Smooth muscle cell of the brain vasculature (primary cell): ENCODE measurements around the gene LPCAT3.
"Not testable (repeated sequence)": the region's sequence is repeated elsewhere in the genome, so short reads cannot be mapped to it uniquely, and the experiment has no call there.

ENCODE experiments used
- DNase-seq: peaks from one replicate; pipeline ENCODE4 v3.0.0-alpha.2; 2012; ENCODE audit warnings: low read depth, low spot score

LPCAT3 gene, protein sequence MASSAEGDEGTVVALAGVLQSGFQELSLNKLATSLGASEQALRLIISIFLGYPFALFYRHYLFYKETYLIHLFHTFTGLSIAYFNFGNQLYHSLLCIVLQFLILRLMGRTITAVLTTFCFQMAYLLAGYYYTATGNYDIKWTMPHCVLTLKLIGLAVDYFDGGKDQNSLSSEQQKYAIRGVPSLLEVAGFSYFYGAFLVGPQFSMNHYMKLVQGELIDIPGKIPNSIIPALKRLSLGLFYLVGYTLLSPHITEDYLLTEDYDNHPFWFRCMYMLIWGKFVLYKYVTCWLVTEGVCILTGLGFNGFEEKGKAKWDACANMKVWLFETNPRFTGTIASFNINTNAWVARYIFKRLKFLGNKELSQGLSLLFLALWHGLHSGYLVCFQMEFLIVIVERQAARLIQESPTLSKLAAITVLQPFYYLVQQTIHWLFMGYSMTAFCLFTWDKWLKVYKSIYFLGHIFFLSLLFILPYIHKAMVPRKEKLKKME

DNA sequence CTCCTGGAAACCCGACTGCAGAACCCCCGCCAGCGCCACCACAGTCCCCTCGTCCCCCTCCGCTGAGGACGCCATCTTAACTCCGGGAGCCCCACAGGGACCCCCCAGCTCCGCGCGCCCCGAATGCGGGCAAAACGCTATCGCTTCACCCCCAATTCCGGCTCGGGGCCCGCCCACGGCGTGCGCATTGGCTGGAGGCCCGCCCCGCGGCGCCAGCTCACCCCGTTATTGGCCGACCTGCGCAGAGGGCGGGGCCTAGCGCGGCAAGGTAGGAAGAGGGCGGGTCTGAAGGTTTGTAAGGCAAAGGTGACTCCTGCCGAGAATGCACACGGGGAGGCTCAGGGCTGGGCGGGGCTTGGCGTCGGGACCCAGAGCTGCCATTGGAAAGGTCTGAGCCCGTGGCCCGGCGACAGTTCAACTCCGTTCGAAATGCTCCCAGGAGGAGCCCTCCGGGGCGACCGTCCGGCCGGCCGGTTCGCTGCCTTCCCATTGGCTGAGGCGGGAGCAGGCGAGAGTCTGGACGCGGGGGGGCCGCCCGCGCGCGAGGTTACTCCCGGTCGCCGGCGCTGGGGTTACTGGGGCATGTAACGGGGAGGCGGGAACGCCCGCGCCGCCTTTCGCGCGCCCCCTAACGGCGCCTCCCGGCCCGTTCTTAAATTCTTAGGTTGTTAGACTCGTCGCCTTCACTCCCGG lies at the start of gene LPCAT3:
Gene LPCAT3, minus strand, starts transcription at position 127 of the 693 bp plus-strand sequence. Its CDS starts 52 bp downstream, at position 75.
- peak; percentile 91 for DNase-seq

DNA sequence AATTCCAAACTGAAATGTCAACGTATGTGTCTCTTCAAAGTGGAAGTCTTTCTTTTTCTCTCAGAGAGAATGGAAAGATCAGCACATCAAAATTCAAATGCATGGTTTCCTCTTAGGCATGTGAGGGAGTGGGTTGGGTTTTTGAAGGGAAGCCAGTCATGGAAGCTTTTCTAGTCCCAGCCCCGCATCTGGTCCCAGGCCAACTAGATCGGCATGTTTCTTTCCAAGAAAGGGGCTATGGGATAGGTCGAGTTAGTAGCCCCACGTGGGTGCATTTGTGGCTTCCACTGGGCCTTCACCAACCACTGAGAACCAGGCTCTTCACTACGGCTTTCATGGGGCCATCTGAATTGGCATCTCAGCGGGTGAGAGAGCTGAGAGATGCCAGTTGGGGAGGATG lies 48.8 kb upstream of the LPCAT3 start:
- DNase-seq, result no peak

DNA sequence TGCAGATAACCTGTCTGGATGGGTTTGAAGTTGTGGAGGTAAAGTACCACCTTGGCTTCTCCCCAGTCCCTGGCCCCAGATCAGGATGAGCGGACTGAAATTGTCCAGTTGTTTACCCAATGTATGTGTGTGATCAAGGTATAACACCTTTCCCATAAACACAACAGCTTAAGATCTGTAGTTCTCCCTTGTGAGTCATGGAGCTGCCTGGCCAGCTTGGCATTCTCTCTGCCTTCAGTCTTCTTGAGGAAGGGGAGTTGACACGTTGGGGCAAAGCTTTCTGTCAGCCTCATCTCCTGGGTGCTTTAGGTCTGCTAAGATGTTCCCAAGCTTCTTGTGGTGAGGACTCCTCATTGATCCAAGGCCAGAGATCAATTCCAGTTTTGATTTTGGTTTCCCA lies 48.3 kb upstream of the LPCAT3 start:
- no peak for DNase-seq

DNA sequence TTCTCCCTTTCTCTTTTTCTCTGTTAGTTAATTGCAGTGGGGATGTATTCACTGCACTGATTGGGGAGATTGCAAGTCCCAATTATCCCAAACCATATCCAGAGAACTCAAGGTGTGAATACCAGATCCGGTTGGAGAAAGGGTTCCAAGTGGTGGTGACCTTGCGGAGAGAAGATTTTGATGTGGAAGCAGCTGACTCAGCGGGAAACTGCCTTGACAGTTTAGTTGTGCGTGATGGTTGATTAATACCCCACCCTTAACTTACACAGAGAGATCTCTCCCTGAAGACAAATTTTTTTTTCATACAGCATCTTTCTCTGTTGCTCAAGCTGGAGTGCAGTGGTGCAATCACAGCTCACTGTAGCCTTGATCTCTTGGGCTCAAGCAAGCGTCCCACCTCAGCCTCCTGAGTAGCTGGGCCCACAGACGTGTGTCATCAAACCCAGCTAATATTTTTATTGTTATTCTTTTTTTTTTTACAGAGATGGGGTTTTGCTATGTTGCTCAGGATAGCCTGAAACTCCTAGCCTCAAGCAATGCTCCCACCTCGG lies 46.9 kb upstream of the LPCAT3 start:
- no peak for DNase-seq

DNA sequence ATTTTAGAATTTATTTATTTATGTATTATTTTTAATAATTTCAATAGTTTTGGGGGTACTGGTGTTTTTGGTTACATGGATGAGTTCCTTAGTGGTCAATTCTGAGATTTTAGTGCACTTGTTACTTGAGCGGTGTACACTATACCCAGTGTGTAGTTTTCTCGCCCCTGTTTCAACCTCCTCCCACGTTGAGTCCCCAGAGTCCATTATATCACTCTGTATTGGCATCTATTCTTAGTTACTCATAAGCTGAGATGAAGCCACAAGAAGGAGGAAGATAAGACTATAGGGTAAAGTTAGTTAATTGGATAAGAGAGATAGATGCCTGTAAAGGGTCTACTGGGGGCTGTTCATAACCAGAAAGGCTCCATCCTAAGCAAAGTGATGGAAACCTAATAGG lies 46.2 kb upstream of the LPCAT3 start:
- DNase-seq, result no peak

DNA sequence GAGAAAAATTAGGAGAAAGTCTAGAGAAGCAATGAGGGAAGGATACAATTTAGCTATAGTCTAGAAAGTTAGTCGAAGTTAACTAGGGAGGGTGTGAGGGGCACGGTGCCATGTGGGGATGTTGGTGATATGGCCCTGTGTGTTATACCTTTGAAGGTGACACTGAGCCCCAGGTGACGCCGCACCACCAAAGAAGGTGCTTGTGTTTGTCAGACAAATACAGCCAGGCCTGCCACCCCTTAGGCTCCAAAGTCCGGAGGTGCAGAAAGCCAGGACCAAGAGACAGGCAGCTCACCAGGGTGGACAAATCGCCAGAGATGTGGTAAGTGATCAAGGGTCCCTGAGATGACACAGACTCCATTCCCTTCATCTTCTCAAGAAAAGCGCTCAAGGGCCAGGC lies 43.3 kb upstream of the LPCAT3 start:
- DNase-seq, result no peak

DNA sequence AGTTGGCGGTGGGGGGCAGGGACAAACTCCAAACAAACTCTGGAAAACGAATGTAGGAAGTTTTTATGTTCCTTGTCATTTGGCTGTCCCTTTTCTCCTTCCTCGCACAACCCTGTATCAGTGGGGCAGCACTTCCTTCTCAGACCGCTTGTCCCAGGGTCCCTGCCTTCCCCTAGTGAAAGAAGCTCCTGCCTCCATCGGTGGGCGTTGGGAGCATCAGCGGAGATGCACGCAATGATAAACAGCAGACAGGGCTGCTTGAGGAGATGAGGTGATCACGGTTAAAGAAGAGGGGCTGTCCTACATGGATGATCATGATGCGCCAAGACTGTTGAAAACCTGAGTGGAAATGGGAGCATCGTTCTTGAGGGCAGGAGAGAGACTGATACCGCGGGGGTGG lies 42.9 kb upstream of the LPCAT3 start:
- no peak for DNase-seq

DNA sequence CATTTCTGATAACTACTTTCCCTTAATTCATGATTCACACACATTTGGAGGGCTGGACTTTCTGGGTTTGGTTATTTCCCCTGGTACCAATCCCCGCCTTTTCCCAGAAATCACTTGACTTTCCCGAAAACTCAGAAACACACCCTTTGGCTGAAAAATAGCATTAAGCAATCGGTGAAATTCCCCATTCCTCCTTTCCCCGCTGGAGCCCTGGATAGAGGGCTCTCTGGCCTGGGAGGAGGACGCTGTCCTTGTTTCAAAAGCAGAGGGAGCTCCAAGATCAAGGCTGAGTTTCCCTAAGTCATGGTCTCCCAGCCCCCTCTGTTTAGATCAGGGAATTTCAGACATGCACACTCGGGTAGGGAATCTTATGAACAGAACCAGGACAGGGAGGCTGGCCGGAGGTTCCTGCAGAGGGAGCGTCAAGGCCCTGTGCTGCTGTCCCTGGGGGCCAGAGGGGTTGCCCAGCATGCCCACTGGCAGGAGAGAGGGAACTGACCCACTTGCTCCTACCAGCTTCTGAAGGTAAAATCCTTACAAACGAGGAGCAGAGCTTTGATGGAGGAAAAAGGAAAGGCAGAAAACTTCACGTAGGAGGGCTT lies 42.2 kb upstream of the LPCAT3 start, which contains the start of gene C1S:
Gene C1S, plus strand, starts transcription at position 366 of the 602 bp plus-strand sequence. CDS start 1,195 bp downstream, outside the sequence.
- DNase-seq, result peak; percentile 92

DNA sequence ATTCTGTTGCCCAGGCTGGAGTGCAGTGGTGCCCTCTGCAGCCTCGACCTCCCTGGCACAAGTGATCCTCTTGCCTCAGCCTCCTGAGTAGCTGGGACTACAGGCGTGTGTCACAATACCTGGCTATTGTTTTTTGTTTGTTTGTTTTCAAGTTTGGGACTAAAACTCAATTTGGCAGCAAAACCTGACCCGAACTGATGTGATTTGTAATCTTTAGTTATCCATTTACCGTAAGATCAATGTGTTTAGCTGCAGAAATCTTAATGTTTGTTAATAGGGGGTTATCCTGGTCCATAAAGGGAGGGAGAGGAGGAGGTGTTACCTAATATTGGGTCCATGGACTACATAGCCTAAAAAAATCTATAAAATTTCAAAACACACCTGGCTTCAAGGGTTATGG lies 41.5 kb upstream of the LPCAT3 start:
- no peak for DNase-seq

DNA sequence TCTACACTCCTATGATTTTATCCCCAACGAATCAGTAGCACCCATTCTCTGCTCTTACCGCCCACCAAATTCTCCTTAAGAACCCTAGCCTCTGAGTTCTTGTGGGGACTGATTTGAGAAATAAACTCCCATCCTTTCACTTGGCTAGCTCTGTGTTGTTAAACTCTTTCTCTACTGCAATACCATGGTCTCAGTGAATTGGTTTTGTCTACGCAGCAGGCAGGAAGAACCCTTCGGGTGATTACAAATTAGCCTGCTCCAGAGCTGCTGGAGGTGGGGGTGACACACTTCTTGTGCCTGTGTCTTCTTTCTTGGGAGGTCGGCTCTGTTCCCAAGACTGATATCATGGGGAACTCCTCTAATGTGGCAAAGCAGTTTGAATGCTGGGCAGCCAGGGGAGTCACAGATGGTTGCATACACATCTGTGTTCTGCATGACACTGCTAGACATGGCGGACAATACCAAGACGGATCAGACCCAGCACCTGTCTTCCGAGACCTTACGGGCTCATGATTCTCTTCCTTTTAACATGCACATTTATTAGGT lies 40.6 kb upstream of the LPCAT3 start:
- no peak for DNase-seq

DNA sequence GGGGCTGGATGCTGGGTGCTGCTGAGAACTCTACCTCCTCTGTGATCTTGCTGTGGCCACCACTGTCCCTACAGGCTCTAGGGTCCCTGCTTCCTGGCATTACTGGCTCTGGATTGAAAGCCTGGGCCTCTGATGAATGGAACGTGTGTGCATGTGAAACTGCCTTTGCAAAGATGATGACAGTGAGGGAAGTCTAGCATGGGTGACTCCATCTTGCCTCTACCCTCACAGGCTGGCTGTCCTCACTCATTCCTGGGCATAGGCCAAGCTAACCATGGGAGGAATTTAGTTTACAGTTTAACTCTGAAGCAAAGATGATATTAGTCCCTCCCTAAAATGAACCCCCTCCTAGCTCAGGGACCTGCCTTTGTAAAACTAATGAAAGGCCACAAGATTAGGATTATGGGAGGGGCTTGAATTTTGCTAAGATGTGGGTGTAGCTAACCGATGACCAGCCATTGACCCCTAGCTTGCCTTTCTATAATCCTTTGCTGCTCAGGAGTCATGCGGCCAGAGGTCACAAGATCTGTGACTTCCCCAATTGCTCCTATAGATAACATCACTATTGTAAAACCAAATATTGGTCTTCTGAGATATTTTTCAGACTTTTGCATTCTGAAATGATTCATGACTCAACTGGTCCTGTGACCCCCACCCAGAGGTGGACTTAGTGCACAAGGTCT lies 40.0 kb upstream of the LPCAT3 start:
- no peak for DNase-seq

DNA sequence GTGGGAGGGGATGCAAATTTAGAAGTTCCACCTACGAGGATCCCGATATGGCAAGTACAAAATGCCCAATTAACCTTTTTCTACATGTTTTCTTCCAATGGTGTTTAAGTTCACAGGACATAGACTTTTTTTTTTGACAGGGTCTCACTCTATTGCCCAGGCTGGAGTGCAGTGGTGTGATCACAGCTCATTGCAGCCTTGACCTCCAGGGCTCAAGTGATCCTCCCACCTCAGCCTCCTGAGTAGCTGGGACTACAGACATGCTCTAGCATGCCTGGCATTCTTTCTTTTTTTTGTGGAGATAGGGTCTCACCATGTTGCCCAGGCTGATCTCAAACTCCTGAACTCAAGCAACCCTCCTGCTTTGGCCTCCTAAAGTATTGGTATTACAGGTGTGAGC lies 37.5 kb upstream of the LPCAT3 start:
- not testable (repeated sequence) for DNase-seq

DNA sequence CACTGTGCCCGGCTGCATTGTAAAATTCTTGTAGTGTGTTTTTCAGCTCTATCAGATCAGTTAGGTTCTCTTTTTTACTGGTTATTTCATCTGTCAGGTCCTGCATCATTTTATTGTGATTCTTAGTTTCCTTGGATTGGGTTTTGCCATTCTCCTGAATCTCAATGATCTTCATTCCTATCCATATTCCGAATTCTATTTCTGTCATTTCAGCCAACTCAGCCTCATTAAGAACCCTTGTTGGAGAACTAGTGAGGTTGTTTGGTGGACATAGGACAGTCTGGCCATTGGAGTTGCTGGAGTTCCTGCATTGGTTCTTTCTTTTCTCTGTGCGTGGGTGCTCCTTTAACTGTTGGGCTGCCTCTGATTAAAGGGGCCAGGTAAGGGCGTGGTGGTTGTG lies 36.6 kb upstream of the LPCAT3 start:
- DNase-seq, result no peak

DNA sequence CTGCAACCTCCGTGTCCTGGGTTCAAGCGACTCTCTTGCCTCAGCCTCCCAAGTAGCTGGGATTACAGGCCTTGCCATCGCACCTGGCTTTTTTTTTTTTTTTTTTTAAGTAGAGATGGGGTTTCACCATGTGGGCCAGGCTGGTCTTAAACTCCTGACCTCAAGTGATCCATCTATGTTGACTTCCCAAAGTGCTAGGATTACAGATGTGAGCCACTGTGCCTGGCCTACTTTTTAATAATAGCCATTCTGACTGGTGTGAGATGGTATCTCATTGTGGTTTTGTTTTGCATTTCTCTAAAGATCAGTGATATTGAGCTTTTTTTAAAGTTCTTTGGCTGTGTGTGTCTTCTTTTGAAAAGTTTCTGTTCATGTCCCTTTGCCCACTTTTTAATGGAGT lies 31.7 kb upstream of the LPCAT3 start:
- DNase-seq, result not testable (repeated sequence)

DNA sequence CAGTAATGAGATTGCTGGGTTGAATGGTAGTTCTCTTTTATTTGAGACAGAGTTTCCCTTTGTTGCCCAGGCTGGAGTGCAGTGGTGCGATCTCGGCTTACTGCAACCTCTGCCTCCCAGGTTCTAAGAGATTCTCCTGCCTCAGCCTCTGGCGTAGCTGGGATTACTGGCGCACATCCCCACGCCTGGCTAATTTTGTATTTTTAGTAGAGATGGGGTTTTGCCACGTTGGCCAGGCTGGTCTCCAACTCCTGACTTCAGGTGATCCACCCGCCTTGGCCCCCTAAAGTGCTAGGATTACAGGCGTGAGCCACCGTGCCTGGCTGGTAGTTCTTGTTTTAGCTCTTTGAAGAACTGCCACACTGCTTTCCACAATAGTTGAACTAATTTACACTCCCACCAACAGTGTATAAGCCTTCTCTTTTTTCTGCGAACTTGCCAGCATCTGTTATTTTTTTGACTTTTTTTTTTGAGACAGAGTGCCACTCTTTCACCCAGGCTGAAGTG lies 31.2 kb upstream of the LPCAT3 start:
- not testable (repeated sequence) for DNase-seq

DNA sequence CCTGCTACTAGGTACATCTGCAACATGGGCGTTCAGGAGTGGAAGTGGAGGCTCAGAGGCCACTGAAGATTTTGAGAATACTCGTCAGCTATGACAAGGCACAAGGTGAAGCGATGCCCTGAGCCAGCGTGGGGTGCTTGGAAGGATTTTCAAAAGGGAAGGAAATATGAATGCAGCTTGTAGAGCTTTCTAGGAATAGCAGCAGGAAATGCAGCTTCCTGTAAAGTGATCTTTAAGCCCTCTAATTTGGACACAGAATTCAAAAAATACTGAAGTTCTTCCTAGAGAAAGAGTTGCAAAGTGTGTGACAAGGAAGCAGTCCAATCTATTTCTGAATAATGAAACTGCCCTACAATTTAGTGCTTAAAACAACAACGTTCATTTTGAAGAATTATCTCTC lies 29.0 kb upstream of the LPCAT3 start:
- DNase-seq, result no peak

DNA sequence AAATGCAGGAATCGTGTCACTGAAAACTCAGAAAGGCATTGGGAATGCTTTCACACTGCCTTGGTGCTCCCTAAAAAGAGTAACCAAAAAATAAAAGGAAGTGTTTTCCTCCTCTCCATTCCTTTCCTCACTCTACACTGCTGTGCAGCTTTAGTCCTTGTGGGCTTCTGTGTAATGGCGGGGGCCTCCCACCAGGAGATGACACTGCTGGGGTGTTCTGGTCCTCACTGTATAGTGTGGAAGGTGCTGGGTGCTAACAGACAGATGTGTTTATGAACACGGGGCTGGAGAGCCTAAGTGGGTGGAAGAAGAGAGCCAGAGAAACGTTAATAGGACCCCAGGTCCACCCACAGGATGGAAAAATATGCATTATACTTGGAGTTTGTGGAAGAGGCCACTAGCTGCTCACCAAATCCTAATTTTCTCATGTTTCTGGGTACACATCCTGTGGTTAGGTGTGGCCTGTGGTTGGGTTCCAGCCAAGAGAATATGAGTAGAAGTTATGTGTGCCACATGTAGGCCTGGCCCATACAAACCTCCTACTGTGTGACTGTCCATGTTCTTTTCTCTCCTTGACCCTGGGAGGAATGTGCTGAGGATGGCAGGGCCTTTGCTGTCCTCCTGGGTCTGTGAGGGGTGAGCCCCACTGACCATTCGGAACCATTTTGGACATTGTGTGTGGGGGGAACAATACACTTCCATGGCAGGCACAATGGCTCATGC lies 28.3 kb upstream of the LPCAT3 start:
- DNase-seq, result no peak

DNA sequence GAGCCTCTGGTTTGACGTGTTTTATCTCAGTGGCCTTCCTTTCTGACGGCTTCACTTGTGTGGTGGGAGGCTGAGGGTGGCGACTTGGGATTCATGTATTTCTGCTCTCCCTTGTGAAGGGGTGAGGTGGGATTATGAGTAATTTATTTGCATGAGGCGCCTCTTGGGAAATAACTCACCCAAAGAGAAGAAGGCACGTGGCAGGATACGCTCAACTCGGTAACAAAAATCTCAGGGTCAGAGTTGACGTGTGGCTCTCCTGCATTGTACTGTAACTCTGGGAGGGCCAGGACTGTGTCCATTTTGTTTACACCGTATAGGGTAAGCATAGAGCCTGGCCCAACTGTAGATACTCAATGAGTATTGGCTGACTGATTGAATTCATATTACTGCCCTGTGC lies 27.6 kb upstream of the LPCAT3 start:
- no peak for DNase-seq

DNA sequence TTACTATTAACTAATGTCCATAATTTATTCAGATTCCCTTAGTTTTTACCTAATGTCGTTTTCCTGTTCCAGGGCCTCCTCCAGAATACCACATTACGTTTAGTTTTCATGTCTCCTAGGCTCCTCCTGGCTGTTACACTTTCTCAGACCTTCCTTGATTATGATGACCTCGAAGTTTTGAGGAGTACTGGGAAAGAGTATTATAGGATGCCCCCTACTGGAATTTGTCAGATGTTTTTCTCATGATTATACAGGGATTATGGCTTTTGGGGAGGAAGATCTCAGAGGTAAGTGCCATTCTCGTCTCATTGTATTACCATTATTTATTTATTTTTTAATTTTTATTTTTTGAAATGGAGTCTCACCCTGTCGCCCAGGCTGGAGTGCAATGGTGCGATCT lies 24.6 kb upstream of the LPCAT3 start:
- no peak for DNase-seq

DNA sequence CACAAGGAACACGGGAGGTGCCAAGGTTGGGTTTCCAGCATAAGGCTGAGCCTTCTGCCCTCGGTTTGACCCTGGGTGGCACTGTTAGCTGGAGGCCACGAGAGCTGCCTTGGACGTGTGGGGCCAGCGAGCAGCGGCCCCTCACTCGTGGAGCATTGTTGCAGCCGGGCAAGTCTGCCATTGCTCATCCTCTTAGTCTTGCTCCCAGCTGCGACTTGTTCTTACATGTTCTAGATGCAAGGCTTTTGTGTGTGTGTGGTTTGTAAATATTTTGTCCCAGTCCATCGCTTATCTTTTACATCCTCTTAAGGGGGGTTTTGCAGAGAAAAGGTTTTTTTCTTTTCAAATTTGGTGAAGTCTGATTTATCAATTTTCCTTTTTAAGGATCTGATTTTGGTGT lies 21.1 kb upstream of the LPCAT3 start:
- no peak for DNase-seq
